ENCODE results near the gene CRYBG1.
A peak's percentile ranks its signal among the peaks of the same experiment; 100 is the strongest.

CRYBG1 gene, protein sequence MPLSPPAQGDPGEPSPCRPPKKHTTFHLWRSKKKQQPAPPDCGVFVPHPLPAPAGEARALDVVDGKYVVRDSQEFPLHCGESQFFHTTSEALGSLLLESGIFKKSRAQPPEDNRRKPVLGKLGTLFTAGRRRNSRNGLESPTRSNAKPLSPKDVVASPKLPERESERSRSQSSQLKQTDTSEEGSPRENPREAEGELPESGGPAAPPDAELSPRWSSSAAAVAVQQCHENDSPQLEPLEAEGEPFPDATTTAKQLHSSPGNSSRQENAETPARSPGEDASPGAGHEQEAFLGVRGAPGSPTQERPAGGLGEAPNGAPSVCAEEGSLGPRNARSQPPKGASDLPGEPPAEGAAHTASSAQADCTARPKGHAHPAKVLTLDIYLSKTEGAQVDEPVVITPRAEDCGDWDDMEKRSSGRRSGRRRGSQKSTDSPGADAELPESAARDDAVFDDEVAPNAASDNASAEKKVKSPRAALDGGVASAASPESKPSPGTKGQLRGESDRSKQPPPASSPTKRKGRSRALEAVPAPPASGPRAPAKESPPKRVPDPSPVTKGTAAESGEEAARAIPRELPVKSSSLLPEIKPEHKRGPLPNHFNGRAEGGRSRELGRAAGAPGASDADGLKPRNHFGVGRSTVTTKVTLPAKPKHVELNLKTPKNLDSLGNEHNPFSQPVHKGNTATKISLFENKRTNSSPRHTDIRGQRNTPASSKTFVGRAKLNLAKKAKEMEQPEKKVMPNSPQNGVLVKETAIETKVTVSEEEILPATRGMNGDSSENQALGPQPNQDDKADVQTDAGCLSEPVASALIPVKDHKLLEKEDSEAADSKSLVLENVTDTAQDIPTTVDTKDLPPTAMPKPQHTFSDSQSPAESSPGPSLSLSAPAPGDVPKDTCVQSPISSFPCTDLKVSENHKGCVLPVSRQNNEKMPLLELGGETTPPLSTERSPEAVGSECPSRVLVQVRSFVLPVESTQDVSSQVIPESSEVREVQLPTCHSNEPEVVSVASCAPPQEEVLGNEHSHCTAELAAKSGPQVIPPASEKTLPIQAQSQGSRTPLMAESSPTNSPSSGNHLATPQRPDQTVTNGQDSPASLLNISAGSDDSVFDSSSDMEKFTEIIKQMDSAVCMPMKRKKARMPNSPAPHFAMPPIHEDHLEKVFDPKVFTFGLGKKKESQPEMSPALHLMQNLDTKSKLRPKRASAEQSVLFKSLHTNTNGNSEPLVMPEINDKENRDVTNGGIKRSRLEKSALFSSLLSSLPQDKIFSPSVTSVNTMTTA (N-terminal part only)

GRCh38 chr6:106360410-106360988 lies at the start of gene CRYBG1:
Gene CRYBG1 (plus strand): TSS chr6:106360717. CDS start chr6:106360909, 192 bp downstream.
- peak; percentile 34 for DNase-seq (ENCODE audit: low read depth)

DNA sequence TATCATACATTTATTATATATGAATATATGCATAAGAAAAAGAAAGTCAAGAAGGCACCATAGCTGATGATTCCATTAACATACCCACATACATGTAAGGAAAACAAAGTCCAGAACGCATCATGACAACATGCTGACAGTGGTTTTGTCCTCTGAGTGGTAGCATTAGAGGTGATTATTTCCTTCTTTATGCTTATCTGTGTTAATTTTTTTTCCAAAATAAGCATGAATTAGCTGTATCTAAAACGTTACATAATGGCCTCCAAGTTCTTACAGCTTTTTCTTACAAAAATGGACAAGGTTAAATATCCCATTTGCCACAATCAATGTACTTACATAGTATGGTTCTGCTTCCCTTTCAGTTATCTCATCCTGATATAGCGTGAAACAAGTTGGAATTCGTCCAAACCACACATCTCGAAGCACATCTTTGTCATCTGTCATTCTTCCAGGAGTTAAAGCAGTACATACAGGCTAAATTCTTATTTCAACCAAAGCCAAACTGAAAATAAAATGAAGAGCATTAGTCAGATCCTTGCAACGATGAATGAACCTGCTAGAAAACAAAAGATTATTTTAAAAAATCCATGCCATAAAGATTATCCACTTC lies 44.6 kb upstream of the CRYBG1 start:
- no peak for DNase-seq (ENCODE audit: low read depth)

DNA sequence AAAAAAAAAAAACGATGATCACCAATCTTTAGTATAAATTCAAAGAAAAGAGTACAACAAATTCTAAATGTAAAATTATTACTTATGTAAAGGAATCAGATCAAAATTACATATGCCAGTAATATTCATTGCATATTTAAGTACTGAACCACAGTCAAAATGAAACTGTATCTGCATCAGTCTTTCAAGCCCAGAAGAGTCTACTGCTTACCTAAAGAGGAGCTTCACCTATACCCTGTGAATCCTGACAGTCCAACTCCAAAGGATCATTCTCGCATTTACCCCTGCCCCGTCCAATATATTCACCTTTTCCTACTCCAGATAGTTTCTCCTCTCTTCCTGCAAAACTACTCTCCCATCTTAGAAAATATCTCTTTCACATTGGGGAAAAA lies 44.1 kb upstream of the CRYBG1 start:
- no peak for DNase-seq (ENCODE audit: low read depth)

GRCh38 chr6:106318061-106318460 lies 42.5 kb upstream of the CRYBG1 start:
- no peak for DNase-seq (ENCODE audit: low read depth)

DNA sequence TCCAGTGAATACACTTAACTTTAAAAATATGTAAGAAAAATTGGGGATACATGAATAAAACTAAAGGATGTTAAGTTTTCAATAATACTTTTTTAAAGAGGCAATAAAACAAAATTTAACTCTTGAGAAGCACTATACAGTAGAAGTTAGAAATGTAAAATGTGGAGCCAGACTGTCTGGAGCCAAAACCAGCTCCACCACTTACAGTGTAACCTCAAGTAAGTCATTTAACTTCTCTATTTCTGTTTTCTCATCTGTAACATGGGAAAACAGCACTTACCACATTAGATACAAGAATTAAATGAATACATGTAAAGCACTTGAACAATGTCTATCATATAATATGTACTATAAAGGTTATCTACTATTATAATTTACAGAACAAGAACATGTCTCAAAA lies 41.7 kb upstream of the CRYBG1 start:
- DNase-seq (ENCODE audit: low read depth), result no peak

DNA sequence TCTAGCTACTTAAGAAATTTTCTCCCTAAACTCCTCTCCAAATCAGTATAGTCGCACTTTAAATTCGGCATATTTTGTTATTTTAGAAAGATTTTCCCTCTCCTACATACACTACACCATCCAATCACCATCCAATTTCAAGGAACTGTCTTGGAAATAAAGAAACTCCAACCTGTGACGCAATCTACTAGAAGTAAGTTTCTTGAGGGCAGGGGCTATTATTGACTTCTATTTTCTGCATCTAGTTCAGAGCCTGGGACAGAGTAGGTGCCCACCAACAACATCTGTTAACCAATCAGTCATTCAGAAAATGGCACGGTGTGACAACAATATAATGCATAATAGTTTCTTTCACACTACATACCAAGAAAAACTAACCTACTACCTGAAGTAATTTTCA lies 38.6 kb upstream of the CRYBG1 start:
- no peak for DNase-seq (ENCODE audit: low read depth)

- no peak for DNase-seq (ENCODE audit: low read depth)
These were observed 35.7 kb upstream of the CRYBG1 start for GRCh38 chr6:106324726-106325335.

DNA sequence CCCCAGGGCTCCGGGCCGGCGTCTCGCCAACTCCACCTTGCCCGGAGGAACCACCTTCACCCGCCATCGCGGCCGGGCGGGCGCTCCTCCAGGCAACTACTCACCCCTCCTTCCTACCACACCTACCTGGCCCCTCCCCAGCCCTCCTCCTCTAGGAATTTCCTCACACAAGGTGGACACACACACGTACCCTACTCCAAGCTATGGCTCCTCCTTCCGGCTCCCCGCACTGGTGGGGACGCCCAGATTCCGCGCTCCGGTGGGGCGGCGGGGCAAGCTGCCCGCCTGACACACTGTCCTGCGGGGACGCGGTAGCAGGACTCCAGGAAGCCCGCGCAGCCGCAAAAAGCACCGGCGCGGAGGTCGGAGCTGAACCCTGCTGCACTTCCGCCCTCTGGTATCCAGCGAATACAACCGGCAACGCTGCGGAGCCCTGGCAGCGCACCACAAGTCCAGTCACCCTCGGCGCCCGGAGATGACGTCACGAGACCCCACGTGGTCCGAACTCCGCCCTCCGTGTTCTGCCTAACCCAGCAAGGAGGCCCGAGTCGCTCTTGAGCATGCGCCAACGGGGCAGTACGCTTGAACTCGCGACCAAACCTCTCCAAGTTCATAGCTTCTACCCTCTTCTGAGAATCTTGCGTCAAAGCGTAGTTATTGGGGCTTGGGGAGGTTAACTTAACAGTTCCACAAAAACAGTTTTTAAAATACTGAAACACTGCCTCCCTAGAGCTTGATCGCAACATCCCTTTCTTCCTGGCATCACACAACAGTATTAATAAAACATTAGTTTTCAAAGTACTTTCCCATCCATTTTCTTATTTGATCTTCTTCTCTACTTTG lies 35.0 kb upstream of the CRYBG1 start, which contains the start of gene ATG5:
Gene ATG5, minus strand, starts transcription at position 425 of the 843 bp plus-strand sequence. CDS start 9,552 bp downstream, outside the sequence.
- DNase-seq (ENCODE audit: low read depth), result peak; percentile 100

GRCh38 chr6:106334646-106335448 lies 25.7 kb upstream of the CRYBG1 start:
- peak; percentile 11 for DNase-seq (ENCODE audit: low read depth)

DNA sequence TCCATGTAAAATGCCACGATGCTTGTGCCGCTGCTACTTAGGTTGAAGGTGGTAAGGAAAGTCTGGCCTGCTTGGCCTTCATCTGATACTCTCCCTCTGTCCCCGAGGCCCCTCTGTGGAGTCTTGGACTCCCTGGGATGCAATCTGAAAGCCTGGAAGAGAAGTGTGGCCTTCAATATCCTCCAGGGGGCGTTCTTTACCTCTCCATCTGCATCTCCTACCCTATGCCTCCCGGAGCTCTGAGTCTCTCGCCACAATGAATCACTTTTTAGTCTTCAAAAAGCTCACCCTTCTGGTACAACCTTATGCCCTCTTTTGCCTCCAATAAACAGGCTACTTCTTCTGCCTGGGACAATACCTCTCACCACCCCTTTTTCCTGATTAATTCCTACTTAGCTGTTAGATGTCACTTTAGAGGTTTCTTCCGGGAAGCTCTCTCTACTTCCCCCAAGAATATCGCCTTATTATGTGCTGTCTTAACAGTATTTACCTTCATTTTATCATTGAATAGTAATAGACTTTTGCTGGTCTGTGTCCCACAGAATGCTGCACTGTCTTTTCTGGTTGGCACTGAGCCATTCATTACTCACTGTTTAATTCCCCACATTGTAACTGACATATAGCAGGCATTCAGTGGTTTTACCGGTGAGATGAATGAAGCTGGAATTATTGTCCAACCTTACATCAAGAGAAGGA lies 21.0 kb upstream of the CRYBG1 start:
- no peak for DNase-seq (ENCODE audit: low read depth)

GRCh38 chr6:106347219-106347618 lies 13.3 kb upstream of the CRYBG1 start:
- DNase-seq (ENCODE audit: low read depth), result no peak

GRCh38 chr6:106356378-106356777 lies 4.1 kb upstream of the CRYBG1 start:
- DNase-seq (ENCODE audit: low read depth), result no peak

DNA sequence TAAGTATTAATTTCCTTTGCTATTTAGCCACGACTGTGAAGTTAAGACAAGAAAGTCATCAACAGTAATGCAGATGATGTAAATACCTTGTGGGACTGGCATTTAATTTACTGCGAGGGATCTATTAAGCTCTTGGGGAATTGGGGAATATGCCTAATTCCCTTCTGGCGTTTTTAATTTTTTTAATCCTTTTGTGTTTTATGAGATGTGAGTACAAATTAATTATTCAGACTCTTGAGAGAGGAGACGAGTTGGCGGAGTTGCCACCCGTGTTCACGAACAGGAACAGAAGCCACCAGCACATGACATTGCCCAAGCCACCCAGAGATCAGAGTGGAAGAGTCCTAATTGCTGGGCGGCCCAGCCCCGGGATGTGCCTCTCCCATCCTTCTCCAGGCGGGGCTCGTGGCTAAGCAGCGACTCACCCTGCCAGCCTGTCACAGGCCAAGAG lies 533 bp upstream of the CRYBG1 start:
- no peak for DNase-seq (ENCODE audit: low read depth)

DNA sequence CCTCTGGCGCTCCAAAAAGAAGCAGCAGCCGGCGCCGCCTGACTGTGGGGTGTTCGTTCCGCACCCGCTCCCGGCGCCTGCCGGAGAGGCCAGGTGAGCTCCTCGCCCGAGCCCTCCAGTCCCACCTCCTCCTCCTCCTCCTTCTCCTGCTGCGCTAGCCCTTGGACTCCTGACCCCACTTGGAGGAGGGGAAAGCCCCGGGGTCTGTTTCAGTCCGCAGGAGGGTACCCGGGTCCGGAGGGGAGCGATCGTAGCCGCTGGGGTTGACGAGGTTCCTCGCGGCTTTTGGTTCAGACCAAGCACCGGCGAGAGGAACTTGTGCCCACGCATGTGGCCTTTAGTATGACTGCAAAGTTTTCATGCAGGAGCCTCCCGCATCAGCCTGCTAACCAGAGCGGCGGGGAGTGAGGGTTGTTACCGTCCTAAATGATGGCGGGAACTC lies 493 bp downstream of the CRYBG1 start:
- DNase-seq (ENCODE audit: low read depth), result no peak

GRCh38 chr6:106363401-106364138 lies 3.1 kb downstream of the CRYBG1 start:
- DNase-seq (ENCODE audit: low read depth), result no peak

GRCh38 chr6:106369739-106370138 lies 9.2 kb downstream of the CRYBG1 start:
- DNase-seq (ENCODE audit: low read depth), result no peak

DNA sequence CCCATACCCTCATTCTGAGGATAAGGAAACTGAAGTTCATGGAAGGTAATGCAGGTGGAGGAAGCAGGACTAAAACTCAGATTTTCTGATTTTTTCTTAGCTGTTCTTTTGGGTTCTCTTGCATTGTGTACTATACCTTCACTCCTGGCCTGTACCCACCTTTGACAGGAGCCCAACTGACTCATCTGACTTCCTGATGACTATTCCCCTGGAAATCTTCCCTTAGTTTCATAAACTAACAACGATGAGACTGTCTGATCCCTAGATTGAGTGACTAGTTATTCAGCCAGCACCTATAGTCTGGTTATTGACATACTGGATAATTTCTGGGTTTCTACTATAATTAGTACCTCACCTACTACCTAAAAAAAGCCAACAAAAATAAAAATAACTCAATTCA lies 10.1 kb downstream of the CRYBG1 start:
- DNase-seq (ENCODE audit: low read depth), result no peak
